Stimulated activated effector memory CD8-positive, alpha-beta T cell treated with anti-CD3 and anti-CD28 coated beads, Interleukin-12 subunit alpha, Interleukin-12 subunit beta, amount 100 ng/mL, for 72 hours (primary cell): Measurements from ENCODE around the gene CACNA2D3.
"Not testable (repeated sequence)": the region's sequence is repeated elsewhere in the genome, so short reads cannot be mapped to it uniquely, and the experiment has no call there.

Source experiments
- ATAC-seq: fragments of 150-1000 bp; cut with Tn5 transposase; 2 replicates; pipeline ENCODE4 v1.10.0; 2021
- DNase-seq, 2 donors: peaks; one replicate each; pipeline ENCODE4 v3.0.0; 2021 to 2022; ENCODE audit warnings: low spot score in 2 of 2
- H3K27ac Mint-ChIP-seq: one replicate; pipeline ENCODE4 v1.8.0; 2022; ENCODE audit warnings: mild to moderate bottlenecking, mixed read lengths
- H3K36me3 Mint-ChIP-seq: one replicate; pipeline ENCODE4 v1.8.0; 2022; ENCODE audit warnings: mild to moderate bottlenecking, mixed read lengths
- H3K4me1 Mint-ChIP-seq: one replicate; pipeline ENCODE4 v1.8.0; 2022; ENCODE audit warnings: mixed read lengths
- H3K4me3 Mint-ChIP-seq: one replicate; pipeline ENCODE4 v1.8.0; 2022; ENCODE audit warnings: mild to moderate bottlenecking, mixed read lengths
- H3K9me3 Mint-ChIP-seq: one replicate; pipeline ENCODE4 v1.8.0; 2022; ENCODE audit warnings: mixed read lengths

CACNA2D3 gene

DNA sequence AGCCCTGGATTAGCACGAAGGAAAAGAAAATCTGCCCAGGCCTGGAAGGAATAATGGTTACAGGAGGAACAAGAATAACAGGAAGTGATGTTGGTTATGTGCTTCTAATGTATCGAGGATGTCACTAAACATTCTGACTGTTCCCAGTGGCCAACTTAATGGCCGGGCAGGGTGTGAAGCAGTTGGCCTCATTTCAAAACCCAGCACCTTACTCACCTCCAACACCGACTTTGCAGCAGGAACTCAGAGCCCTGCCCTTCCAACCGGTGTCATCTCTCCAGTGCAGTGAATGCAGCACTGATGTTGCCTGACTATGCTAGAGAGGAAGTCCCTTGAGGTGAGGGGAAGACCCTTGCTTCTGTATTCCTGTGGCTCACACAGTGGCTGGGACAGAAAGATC is 967.9 kb downstream of the CACNA2D3 start:
- no peak for DNase-seq
- Mint-ChIP-seq H3K36me3 (no peaks in the 10 kb centered on the region), H3K4me3 (no peak overlapping the region), H3K4me1 (no peaks in the 10 kb centered on the region), H3K27ac (no peak overlapping the region), H3K9me3 (peaks cover 22% of the 10 kb centered on the region)
- peak; percentile 31 for ATAC-seq

DNA sequence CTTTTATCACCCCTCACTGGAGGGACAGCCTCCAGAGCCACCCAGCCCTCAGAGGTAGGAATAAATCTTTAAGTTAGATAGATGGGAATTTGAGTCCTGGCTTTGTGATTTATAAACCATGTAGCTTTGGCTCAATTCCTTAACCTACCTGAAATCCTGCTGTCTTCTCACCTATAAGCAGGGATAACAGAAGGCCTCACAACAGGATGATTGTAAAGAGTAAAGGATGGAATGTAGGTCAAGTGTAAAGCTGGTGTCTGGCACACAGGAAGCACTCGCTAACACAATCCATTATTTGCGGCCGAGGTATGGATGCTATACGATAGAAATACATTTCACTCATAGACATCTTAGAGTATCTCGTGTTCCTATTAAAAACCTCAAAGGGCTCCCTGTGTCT is 968.4 kb downstream of the CACNA2D3 start:
- no peak for DNase-seq
- Mint-ChIP-seq H3K27ac (no peak overlapping the region), H3K9me3 (peaks cover 22% of the 10 kb centered on the region), H3K4me1 (no peaks in the 10 kb centered on the region), H3K36me3 (no peaks in the 10 kb centered on the region), H3K4me3 (no peak overlapping the region)
- ATAC-seq = no peak

DNA sequence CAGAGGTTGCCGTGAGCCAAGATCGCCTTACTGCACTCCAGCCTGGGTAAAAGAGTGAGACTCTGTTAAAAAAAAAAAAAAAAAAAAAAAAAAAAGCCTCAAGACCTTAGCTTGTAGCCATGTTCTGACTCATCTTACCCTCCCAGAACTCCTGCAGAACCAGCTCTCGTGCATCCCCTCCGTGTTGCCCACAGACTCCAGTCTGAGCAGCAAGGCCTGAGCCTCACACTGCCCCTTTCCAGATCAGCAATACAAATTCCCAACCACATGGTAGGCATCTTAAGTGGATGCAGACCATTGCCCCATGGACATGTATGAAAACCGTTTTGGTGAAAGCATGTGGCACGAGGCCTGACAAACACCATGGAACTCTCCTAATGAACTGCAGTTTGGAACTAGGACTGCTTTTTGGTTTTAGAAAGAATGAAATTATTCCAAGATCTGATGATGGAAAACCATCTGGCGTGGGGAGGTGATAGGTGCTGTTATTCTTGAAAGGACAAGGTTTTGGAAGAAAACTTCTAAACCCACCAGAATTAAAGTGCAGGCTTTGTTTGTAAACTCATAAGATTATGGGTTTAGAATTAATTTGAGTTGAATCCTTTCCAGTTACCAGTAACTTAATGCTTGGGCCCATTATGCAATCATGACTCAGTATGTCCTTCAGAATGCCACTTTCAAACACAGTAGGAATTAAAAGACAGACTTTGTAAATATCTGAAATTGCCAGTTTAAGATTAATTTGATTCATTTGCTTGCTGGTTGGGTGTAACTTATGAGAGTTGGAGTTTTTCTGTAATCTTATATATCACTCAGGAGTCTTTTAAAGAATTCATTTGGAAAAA is 969.3 kb downstream of the CACNA2D3 start:
- Mint-ChIP-seq H3K9me3 (peaks cover 27% of the 10 kb centered on the region), H3K4me1 (no peaks in the 10 kb centered on the region), H3K36me3 (no peaks in the 10 kb centered on the region), H3K4me3 (no peak overlapping the region), H3K27ac (no peak overlapping the region)
- ATAC-seq = no peak
- DNase-seq = no peak

DNA sequence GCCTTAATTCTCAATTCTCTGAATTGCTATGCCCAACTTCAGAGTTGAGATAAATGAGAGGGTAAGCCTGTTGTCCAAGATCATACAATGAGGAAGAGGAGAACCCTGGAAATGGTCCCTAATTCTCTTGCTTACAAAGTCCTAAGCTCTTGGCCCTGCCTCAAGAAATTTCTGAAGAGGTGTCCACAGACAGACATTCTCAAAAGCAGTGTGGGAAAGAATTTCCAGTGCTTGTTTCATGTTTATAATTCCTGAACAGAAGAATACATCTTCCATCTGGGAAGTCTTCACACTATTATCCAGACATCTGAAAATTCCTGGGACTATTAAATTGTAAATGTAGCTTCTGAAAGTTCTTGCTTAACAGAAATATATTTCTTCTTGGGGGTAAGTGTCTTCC is 972.3 kb downstream of the CACNA2D3 start:
- ATAC-seq = no peak
- Mint-ChIP-seq H3K4me1 (no peaks in the 10 kb centered on the region), H3K4me3 (no peak overlapping the region), H3K27ac (no peak overlapping the region), H3K36me3 (no peaks in the 10 kb centered on the region), H3K9me3 (peaks cover 16% of the 10 kb centered on the region)
- no peak for DNase-seq

DNA sequence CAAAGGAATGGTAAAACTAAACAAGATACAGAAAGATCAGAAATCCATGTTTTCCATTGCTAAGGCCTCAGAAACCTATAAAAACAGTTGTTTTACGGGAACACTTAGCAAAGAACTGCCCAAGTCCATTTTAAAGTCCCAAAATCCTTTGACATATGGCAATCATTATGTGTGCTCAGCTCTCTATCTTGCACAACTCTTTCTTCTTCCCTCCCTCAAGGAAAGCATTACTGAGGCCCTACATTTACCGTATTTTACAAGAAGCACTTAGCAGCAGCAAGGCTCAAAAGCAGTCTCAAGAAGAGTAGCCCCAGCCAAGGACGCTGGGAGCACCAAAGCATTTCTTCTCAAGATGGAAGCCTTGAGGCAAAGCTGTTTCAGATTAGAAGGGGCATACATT is 975.1 kb downstream of the CACNA2D3 start:
- Mint-ChIP-seq H3K27ac (no peak overlapping the region), H3K4me1 (no peaks in the 10 kb centered on the region), H3K36me3 (no peaks in the 10 kb centered on the region), H3K9me3 (peaks cover 16% of the 10 kb centered on the region), H3K4me3 (no peak overlapping the region)
- no peak for DNase-seq
- no peak for ATAC-seq

GRCh38 chr3:55105647-55106046 is 983.3 kb downstream of the CACNA2D3 start:
- Mint-ChIP-seq H3K4me1 (no peaks in the 10 kb centered on the region), H3K36me3 (no peaks in the 10 kb centered on the region)

GRCh38 chr3:55107187-55107586 is 984.8 kb downstream of the CACNA2D3 start:
- Mint-ChIP-seq H3K36me3 (no peaks in the 10 kb centered on the region), H3K4me3 (no peak overlapping the region), H3K4me1 (no peaks in the 10 kb centered on the region), H3K27ac (no peak overlapping the region), H3K9me3 (peaks cover 6% of the 10 kb centered on the region)
- ATAC-seq (no peak), DNase-seq (no peak)

More at GRCh38 chr3:55105647-55106046, 983.3 kb downstream of the CACNA2D3 start:
- no peak overlapping the region for H3K27ac Mint-ChIP-seq
- no peak for ATAC-seq
- no peak overlapping the region for H3K4me3 Mint-ChIP-seq
- H3K9me3 Mint-ChIP-seq = peaks cover 6% of the 10 kb centered on the region
- no peak for DNase-seq

DNA sequence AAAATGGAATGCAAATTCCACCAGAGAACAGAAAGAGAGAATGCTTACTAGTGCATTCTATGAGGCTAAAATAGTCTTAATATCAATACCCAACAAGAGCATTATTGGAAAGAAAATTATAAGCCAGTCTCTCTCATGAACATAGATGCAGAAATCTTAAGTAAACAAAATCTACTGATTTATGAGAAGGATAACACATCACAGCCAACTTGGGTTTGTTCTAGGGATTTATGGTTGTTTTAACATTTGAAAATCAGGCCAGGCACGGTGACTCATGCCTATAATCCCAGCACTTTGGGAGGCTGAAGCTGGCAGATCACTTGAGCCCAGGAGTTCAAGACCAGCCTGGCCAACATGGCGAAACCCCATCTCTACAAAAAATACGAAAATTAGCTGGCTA is 989.6 kb downstream of the CACNA2D3 start:
- not testable (repeated sequence) for H3K36me3 Mint-ChIP-seq, H3K27ac Mint-ChIP-seq, H3K4me3 Mint-ChIP-seq, DNase-seq, H3K9me3 Mint-ChIP-seq, H3K4me1 Mint-ChIP-seq, ATAC-seq

GRCh38 chr3:55118451-55118850 is 996.1 kb downstream of the CACNA2D3 start:
- Mint-ChIP-seq H3K4me3 (no peak overlapping the region), H3K9me3 (peaks cover 3% of the 10 kb centered on the region), H3K27ac (no peak overlapping the region), H3K4me1 (no peaks in the 10 kb centered on the region), H3K36me3 (no peaks in the 10 kb centered on the region)
- no peak for DNase-seq
- ATAC-seq = no peak

DNA sequence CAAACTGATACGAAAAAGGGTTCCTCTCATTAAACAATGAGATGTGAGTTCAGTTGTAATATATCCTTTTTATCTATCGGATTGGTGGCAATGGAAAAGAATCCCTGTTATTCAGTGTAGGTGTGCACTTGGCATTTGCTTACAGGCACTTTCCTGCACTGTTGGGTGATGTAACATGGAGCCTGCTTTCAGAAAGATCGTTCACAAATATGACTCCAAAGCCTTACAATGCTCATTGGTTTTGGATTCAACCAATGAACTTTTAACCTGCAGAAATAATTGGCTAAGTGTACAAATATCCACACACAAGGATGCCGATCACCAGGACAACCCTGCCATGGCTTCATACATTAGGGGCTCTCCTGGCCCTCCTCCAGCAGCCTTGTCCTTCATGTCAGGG is 996.9 kb downstream of the CACNA2D3 start:
- peaks cover 3% of the 10 kb centered on the region for H3K9me3 Mint-ChIP-seq

GRCh38 chr3:55122312-55122711 is 1000.0 kb downstream of the CACNA2D3 start:
- no peaks in the 10 kb centered on the region for H3K9me3 Mint-ChIP-seq
- no peaks in the 10 kb centered on the region for H3K36me3 Mint-ChIP-seq
- H3K4me1 Mint-ChIP-seq = no peaks in the 10 kb centered on the region
- H3K27ac Mint-ChIP-seq = no peak overlapping the region
- no peak overlapping the region for H3K4me3 Mint-ChIP-seq
- DNase-seq = no peak
- no peak for ATAC-seq

More for the DNA sequence above, 996.9 kb downstream of the CACNA2D3 start:
- no peak for DNase-seq
- Mint-ChIP-seq H3K4me3 (no peak overlapping the region), H3K36me3 (no peaks in the 10 kb centered on the region), H3K27ac (no peak overlapping the region), H3K4me1 (no peaks in the 10 kb centered on the region)
- ATAC-seq = no peak
